GM18508 (cell line): ENCODE data around the gene OXSR1.
"Not testable (repeated sequence)": the region's sequence is repeated elsewhere in the genome, so short reads cannot be mapped to it uniquely, and the experiment has no call there.

Source experiments
- ATAC-seq: cut with Tn5 transposase; IDR thresholded peaks from one replicate; pipeline ENCODE4 v1.9.1; 2021; ENCODE audit warnings: moderate number of reproducible peaks; ENCODE audit not compliant: insufficient read depth, unreplicated experiment

The OXSR1 gene

DNA sequence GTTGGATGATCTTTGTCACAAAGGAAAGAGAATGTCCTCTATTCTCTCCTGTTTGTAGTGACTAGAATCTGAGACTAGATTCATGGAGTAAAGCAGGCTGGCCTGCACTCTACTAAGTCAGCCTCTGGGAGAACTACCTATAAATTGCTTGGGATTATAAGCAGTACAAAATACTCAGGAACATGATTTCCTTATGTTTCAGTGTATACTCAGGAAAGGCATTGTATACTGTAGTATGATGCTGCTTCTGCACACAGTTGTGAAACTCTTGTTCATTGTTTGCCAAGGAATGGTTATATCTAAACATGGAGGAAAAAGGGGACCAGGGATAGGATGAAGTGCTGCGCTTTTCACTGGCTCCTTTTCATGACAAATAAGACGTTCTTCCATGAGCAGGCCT is 49.2 kb downstream of the OXSR1 start:
- no peak for ATAC-seq

DNA sequence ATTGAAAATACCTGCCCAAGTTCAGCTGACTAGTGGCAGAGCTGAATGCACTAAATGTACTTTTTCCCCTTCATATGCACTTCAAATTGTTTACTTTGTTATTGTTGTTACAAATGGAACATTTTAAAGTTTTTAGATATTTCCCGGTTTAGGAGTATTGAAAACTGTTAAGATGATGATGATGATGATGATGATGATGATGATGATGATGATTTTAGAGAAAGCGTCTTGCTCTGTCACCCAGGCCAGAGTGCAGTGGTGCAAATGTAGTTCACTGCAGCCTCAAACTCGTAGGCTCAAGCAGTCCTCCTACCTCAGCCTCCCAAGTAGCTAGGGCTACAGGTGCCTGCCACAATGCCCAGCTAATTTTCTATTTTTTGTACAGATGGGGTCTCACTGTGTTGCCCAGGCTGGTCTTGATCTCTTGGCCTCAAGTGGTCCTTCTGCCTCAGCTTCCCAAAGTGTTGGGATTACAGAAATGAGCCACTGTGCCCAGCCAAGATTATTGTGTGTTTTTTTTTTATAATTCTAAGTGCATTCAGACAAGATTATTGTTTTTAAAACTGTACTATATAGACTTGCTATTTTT is 54.4 kb downstream of the OXSR1 start:
- no peak for ATAC-seq

DNA sequence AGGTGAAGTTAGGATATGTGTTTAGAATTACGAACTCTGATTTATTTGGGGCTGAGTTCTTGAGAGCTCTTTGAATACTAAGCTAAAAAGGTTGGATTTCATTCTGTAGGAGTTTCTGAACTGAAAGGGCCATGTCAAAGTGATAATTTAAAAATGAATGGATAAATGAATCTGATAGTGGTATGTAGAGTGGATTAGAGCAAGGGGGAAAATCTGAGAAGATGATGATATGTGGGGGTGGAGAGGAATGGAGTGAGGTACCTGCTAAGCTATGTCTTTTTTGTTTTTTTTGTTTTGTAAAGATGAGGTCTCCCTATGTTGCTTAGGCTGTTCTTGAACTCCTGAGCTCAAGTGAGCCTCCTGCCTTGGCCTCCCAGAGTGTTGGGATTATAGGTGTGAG is 55.7 kb downstream of the OXSR1 start:
- no peak for ATAC-seq

DNA sequence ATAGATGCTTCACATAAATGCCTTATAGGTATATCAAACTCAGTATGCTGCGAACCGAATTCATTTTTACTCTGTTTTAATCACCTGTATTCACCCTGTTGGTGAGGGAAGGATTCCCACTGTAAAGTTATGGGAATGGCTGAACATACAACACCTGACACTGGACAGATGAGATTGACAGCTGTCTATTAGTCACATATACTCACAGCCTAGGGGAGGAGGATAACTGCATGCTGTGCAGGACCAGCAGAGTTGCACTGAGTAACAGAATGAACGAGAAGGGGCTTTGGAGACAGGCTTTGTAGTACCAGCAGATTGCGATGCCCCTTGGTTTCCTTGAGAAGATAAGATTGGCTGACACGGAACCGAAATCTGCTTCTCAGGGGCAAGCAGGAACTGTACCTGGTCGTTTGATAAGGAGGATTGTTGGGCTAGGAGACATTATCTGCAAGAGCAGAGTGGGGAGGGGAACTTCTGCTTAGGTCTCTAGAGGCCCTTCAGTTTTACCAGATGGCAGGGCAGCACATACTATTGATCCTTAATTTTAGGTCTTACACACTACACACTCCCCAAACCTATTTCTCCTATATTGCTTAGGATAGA is 56.8 kb downstream of the OXSR1 start:
- ATAC-seq, result no peak

DNA sequence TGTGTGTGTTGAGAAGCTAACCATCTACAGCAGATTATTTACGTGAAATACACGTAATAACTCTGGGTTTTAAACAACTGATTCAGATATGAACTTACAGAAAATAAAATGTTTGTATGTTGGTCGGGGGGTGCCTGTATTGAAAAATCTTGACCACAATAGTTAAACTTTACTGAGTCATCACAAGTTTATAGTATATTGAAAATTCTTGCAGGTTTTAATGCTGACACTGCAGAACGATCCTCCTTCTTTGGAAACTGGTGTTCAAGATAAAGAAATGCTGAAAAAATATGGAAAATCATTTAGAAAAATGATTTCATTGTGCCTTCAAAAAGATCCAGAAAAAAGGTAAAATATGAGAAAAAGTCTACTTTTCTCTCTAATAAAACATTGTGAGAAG is 59.0 kb downstream of the OXSR1 start:
- no peak for ATAC-seq

DNA sequence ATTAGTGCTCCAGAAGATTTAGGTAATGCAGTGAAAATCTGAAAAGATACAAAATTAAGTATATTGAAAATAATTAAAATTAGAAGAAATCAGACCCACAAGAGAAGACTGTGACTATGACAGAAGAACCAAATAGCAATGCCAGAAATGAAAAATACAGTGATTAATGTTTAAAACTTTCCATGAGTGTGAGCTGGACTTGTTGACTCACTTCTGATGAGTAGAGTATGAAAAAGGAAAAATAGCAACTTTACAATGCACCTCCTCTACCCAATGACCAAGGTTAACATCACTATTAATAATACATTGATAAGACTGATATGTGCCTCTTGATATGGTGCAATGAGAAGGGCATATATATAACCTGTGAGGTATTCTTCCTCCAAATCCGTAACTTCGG is 60.9 kb downstream of the OXSR1 start:
- no peak for ATAC-seq

DNA sequence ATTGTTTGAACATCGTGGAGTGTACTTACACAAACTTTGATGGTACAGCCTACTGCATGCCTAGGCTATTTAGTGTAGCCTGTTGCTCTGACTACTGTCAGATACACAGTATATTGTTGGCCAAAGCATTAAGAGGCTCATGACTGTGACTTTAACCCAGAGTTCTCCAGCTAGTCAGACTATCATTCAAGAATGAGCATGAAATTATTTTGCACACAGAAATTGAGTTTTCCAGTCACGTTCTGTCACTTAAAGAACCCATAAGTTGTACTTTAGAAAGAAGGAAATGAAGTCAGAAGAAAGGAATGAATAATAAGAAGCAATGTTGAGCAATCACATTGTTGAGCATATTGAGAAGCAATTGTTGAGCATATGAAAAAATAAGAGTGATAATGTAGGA is 62.7 kb downstream of the OXSR1 start:
- no peak for ATAC-seq

DNA sequence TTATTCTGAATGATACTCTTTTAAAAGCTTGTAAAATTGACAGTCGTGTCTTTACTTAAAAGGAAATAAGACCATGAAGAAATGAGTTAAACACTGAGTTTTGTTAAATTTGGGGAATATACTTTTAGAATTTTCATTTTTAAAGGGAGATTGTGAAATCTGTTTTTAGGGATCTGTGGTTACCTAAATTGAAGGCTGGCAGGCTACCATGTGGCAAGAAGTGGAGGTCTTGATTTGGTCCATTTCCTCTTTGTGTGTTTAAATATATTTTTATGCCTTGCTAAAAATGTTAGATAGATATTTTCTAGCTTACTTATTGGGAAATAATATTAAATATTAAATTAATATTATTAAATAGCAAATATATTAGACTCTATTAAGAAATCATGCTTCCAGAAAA is 63.7 kb downstream of the OXSR1 start:
- ATAC-seq, result no peak

DNA sequence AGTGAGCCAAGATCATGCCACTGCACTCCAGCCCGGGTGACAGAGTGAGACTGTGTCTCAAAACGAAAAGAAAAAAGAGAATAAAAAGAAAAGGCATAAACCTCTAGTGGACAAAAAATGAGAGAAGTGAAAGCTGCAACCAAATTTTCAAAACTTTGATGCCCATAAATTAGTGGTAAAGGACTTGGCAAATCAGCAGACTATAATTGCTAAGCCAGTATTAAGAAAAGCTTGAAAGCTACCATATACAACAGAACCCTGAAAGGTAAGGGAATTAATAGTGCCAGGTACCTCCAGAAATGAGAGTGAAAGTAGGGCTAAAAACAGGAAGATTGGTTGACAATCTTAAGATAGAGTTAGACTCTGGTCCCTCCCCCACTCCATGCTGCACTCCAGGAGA is 67.4 kb downstream of the OXSR1 start:
- ATAC-seq, result no peak

DNA sequence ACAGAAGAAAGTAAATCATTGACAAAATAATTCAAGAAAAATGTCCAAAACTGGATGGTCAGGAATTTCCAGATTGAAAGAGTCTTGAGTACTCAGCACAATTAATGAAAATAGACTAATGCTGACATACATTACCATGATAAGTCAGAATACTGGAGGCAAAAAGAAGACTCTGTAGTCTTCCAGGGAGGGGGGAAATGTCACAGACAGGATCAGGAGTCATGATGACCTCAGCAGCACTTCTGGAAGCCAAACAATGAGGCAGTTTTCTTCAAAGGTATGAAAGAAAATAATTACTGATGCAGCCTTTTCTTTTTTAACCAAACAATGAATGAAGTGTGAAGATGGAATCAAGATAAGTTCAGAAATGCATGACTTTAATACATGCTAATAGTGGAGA is 70.1 kb downstream of the OXSR1 start:
- no peak for ATAC-seq

DNA sequence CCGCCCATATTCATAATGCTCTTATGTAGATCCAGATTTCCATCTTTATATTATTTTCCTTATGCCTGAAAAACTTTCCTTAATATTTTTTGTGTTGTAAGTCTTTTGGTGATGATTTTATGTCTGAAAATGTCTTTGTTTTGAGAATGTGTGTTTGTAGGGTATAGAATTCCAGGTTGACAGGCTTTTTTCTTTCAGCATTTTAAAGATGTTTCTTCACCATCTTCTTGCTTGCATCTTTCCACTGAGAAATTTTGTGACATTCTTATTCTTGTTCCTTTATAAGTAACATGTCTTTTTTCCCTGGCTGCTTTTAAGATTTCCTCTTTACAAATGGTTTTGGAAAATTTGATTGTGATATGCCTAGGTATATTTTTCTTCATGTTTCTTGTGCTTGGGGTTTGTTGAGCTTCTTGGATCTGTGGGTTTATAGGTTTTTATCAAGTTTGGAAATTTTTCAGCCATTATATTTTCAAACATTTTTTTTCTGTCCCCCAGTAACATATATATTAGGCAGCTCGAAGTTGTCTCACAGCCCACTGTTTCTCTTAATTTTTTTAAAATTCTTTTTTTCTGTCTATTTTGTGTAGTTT is 73.2 kb downstream of the OXSR1 start:
- no peak for ATAC-seq

DNA sequence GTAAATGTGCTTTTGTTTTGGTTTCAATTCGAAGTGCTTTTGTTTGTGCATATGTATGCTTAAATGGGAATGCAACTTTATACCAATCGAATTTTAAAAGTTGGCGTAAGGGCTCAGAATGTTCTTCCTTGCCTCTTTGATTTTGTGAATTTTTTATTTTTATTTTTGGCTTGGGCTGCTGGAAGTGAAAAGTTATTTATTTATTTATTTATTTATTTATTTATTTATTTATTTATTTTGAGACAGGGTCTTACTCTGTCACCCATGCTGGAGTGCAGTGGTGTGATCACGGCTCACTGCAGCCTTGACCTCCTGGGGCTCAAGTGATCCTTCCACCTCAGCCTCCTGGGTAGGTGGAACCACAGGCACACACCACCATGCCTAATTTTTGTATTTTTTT is 77.5 kb downstream of the OXSR1 start:
- ATAC-seq, result not testable (repeated sequence)

DNA sequence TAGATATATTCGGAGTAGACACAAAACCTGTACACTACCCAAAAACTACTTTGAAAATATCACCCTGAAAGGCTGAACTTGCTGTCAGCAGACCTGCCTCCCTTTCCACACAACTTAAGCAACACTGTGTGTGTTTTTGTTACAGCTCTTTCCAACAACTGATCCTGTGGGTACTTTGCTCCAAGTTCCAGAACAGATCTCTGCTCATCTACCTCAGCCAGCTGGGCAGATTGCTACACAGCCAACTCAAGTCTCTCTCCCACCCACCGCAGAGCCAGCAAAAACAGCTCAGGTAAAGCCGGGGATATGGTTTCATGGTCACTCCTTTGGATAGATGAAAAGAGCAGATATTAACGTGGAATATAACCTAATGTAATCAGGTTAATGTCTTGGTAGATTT is 80.6 kb downstream of the OXSR1 start:
- ATAC-seq, result no peak

DNA sequence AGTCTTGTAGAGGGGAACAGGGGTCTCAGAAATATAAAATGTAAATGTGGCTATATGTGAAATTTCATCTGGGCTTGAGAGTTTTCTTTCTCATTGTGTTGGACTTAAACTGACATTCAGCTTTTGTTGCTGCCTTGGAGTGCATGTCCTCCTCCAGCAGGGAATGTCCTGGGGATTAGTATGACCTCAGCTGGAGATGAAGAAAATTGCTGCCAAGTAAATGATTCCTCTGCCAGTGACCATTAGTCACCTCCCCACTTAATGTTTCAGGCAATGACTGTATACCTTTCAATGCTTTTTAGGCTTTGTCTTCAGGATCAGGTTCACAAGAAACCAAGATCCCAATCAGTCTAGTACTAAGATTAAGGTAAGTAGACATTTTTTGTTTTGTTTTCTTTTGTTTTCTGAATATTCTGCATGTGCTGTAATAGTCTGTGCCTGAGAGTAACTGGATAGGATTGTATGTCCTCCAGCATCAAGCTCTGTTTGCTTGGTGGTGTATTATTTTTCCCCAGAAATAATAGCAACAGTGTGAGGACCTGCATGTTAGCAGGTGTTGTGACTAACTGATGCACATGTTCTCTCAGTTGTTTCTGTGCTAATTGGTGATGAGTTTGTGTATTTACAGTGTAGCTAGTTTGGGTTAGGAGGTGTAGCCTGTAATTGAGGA is 82.2 kb downstream of the OXSR1 start:
- no peak for ATAC-seq

DNA sequence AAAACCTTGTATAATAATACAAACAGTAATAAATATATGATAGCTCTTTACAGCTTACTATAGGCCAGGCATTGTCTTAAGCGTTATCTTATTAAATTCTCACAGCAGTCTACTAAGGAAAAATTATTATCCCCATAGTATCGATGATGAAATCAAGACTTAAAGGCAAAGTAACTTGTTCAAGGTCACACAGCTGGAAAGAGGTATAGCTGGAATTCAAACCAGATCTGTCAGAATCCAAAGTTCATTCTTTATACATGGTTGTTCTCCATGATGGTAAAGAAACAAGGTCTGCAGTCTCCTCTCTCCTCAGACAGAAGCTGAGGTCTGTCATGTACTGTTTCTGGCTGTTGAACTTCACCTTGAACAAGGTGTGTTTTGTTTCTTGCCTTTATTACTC is 84.9 kb downstream of the OXSR1 start:
- ATAC-seq, result no peak

DNA sequence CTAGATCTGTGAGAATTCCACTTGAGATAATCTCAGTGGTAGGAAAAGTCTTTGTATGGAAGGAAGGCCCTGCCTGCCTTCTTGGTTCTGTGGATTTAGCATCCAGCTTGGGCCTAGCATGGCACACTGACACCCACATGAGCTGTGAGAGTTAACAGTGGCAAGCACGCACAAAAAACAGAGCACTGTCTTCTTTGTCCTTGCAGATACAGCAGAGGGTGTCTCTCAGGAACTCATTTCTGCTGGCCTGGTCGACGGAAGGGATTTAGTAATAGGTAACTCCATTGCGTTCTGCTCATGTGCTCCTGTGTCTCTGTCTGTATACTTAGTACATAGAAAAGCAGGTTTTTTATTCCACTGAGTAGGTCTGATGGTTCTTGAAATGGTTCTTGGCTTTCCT is 85.9 kb downstream of the OXSR1 start:
- no peak for ATAC-seq

DNA sequence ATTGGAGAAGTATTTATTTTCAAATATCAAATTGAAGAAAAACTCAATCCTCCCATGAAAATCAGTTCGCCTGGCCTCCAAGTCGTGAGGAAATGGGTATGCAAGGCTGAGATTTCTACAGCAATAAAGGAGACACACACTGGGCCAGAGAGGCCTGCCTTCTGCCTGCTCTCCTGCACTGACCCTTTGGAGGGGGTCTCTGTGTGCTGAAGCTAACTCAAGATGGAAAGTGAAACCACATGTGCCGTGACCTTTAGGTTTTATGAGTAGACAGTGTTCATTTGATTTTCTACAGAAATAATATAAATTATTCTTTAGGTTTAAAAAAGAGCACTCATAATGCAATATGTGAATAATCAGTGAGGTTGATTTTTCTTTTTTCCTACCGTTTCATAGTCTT is 88.4 kb downstream of the OXSR1 start:
- ATAC-seq, result no peak

DNA sequence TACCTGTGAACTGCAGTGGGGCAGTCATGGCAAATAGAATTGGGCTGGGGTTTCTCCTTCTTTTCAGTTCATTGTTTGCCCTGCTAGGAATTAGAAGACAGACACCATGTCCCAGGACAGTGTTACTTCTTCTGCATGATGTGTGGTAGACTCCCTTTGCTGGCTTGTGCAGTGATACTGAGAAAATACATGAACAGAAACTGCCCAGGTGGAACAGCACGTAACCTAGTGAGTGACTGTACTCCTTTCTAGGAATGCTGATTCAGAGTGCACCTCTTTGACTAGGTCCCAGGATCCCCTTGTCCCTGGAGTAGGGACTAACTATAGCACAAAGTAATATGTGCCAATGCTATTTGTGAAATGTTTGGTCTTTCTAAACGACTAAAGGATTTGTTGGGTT is 89.5 kb downstream of the OXSR1 start:
- no peak for ATAC-seq

DNA sequence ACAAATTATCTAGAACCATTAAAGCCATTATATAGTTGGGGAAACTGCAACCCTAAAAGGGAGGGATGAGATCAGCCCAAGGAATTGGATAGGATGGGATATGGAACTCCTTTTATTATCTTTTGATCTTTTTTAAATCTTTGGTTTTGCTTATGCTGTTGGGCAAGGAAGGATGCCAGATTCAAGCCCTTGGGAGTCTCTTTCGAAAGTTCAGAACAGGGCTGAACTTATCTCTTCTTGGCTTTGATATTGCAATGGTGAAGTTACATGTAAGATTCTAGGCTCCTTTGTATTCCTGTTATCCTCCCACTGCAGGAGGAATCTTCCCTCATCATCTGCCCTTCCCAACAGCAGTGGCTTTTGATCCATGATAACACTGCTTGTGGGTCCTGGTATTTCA is 90.3 kb downstream of the OXSR1 start:
- ATAC-seq, result no peak

DNA sequence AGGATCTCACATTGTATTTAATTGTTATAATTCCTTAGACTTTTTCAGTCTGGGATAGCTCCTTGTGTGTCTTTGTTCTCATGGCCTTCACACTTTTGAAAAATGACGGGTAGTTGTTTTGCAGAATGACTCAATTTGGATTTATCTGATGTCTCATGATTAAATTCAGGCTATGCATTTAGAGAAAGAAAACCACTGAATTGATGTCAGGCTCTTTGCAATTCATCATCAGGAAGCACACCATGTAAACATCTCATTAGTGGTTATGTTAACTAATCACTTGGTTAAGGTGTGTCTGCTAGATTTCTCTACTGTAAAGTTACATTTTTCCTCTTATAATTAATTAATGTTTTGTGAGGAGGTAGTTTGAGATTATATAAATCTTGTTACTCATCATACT is 92.2 kb downstream of the OXSR1 start:
- no peak for ATAC-seq

DNA sequence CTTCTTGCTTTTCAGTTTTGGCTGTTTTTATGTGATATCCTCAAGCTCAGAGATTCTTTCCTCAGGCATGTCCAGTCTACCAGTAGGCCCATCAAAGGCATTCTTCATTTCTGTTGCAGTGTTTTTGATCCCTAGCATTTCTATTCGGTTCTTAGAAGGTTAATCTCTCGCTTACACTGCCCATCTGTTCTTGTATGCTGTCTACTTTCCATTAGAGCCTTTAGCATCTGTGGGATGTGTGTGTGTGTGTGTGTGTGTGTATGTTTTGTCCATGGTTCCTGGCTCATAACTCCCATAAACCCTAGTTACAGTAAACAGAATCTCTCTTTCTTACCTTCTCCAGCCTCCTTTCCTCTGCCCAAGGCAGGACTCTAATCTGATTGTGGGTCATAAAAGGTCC is 95.1 kb downstream of the OXSR1 start:
- no peak for ATAC-seq

DNA sequence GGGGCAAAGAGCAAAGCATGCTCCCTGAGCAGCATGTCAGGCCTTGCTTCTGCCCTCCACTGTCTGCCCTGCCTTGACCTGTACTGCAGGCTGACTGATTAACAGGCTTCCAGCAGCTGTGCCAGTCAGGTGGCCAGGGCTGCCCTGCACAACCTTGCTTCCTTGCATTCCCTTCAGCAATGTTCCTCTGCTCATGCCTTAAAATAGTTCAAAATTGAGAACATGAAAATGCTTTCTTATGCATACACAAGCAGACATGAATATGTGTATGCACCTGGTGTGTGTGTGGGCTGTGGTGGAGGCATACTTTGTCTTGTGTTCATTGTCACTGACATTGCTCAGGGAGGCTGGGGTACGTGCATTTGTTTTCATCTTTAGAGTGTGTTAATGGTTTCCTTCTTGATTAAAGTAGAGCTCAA is 99.0 kb downstream of the OXSR1 start:
- ATAC-seq, result no peak
